GM18861 (cell line): ENCODE measurements around the gene WDR48.
A peak's percentile ranks its signal among the peaks of the same experiment; 100 is the strongest.

ENCODE experiments used
- ATAC-seq: cut with Tn5 transposase; IDR thresholded peaks from one replicate; pipeline ENCODE4 v1.9.1; 2021; ENCODE audit not compliant: unreplicated experiment

The WDR48 gene

DNA sequence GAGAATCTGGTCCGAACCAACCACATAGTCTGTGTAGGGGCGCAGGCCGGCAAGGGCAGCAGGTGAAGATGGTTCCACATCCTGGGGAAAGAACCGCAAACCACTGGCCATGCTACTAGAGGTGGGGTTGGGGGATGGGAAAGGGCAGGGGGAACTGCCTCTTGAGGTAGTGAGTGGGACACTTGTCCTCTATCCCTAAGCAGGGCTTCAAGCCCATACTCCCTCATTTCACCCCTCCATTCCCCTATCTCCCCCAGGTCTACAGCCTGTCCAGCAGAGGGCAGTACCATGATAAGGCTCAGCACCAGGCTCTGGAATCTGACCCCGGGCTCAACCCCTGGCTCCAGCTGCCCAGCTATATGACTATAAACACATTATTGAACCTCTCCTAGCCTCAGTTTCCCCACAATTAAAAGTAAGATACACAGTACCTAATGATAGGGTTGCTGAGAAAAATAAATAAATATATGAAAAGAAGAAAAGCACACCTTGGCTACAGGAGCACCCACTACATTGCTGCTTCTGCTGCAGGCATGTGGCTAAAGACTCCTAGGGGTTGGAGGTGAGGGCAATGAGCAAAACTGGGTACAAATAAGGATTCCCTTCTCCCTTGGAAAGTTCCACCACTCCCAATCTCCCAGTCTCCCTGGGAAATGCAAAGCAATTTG is 49.3 kb downstream of the WDR48 start:
- peak; percentile 39 for ATAC-seq

DNA sequence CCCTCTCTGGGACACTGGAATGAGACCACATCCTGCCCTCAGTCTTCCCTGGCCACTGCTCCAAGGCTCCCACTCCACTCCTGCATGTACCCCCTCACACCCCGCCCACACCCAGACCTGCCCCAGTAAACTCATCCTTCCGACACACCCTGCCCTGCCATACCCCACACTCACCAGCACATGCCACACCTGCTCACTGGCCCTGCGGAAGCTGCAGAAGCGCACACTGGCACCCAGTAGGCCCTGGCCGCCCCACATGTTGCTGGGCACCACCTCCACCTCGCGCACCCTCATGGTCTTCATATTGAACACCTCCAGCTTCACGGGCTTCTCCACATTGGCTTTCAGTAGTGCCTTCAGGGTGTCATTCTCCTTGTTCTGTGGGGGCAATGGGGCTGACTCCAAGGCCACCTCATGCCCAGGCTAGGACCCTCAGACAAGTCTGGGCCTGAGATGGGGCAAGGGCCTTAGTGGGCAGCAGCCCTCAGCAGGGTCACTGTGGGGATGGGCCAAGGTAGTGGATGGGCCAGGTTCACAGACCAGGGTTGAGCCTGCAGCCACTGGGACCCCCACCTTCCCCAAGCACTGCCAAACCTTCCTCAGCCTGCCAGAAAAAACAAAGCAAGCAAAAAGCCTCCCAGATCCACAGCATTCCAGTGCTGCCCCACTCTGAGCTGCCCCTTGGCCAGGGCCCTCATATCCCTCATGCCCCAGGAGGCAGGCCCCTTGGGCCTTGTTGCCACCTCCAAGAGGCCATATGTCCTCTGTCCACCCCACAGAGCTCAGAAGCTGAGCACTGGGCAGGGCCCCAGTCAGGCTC is 50.9 kb downstream of the WDR48 start:
- ATAC-seq, result no peak

DNA sequence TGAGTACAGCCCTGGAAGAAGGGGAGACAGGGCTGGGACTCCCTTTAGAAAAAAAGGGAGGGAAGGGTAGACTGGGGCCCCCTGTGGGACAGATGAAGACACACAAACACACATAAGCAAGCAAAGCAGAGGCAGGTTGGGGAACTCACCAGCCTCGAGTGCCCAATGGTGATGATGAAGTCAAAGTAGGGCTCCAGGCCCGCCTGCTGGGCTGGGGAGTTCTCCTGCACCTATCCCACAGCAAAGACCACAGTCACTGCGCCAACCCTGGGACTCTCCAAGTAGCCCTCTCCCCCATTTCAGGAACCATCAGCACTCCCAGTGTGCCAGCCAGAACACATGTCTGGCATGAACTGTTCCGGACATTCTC is 51.5 kb downstream of the WDR48 start:
- no peak for ATAC-seq

DNA sequence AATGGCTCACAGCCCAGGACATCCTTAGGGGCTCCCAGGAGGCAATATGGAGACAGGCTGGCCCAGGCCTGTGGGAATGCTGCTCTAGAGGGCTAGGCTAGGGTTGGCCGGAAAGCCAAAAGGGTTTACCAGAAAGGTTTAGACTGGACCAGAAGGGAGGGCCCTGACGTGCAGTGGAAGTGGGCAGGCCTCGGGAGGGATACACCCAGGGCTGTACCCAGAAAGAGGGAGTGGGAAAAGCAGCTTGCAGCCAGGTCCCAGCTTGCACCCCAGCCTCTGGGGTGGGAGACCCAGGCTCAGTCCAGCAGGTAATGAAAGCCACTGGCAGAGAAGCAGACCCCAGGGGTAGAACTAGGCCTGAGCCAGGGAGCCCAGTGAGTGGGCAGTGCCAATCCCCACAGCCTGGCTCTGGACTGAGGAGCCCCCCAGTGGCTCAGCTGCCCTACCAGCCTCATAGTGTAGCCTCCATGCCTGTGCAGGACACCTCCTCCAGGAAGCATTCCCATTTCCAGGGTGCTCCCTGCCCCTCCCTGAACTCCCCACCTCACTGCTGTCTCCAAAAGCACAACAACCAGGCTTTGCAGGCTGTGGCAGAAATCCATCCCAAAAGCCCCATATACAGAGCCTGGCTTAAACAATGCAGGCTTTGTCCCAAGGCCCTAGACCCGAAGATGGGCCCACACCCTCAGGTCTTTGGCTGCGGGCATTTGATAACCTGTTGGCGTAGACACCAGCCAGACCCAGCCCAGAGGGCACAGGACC is 52.2 kb downstream of the WDR48 start:
- ATAC-seq, result no peak

DNA sequence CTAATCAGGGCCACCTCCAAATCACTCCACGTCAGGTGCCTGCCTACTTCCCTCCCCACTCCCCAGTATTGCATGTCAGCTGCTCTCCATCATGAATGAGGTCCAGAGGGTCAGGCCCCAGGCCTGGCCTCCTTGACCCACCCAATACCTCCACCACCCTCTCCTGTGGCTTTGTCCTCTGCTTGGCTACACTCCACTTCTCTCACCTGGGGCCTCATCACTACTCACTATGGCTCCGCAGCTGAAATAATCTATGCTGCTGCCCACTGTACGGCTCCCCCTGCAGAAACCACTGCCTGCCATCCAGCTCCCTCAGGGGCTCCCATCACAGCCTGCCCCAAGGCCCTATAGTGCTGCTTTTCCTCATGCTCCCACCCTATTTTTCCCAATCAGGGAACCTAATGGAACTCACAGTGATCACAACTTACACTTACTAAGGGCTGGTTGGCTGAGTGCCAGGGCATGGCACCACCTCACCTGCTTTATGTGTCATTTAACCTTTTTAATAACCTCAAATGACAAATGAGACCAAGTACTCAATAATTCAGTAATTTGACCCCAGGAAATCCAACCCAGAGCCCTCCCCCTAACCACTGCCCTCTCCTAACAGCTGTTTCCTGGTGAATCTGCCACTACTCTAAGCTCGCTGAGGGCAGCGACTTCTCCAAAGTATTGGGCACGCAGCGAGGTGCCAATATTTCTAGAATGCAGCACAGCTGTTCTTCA is 53.3 kb downstream of the WDR48 start:
- ATAC-seq, result no peak

DNA sequence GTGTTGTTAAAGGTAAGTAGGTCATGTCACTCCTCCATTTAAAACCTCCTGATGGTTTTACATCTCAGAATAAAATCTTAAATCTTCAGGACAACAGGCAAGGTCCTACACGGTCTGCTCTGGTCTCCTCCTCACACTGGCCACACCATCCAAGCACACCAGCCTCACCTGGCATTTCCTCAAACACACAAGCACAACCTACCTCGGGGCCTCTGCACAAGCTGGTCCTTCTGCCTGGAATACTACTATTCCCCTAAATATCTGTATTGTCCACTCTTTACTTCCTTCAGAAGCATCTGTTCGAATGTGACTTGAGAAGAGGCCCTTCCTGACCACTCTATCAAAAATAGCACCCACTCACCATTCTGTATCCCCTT is 53.9 kb downstream of the WDR48 start:
- ATAC-seq, result no peak

DNA sequence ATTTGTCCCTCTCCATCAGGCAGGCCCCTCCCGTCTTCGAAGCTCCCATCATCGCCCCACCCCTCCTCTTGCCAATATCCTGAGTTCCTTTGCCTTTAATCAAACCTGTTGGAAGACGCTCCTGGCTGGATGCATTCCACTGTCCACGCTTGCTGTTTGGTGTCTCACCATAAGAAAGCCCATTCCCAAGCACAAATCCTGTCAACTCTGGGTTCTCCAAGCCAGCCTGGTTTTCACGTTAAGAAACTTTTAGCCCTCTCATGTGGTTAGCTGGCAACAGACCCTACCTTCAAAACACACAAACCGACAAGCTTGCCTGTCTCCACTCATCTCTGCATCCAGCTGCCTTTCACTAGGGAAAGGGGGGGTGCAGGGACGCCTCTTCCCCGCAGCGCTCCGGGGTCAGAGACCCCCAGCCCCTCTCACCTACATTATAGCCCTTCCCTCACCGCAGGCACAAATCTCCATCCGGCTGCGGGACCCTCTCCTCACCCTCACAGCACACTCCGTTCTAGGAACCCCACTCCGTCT is 54.5 kb downstream of the WDR48 start:
- no peak for ATAC-seq

DNA sequence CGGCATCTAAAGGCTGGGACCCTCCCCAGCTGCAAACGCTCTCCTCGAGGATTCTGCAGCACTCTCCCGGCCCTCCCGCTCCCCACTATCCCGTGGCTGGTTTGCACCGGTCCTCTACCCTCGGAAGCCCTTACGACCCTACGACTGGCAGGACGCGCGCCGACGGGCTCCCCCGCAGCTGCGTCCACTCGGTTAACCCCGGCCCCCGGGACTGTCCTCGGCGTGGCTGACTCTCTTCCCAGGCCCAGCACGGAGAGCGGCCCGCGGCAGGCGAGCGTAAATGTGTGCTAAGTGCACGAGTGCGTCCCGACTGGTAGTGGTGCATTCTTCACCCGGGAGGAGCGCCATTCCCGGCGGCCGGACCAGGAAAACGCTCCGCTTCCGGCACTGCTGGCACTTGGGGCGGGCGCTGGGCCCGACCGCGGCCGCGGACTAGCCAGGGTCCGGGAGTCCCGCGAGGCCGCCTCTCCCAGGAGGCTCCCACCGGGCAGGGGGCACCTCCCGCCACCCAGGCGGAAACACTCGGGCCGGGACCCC is 55.1 kb downstream of the WDR48 start:
- no peak for ATAC-seq

DNA sequence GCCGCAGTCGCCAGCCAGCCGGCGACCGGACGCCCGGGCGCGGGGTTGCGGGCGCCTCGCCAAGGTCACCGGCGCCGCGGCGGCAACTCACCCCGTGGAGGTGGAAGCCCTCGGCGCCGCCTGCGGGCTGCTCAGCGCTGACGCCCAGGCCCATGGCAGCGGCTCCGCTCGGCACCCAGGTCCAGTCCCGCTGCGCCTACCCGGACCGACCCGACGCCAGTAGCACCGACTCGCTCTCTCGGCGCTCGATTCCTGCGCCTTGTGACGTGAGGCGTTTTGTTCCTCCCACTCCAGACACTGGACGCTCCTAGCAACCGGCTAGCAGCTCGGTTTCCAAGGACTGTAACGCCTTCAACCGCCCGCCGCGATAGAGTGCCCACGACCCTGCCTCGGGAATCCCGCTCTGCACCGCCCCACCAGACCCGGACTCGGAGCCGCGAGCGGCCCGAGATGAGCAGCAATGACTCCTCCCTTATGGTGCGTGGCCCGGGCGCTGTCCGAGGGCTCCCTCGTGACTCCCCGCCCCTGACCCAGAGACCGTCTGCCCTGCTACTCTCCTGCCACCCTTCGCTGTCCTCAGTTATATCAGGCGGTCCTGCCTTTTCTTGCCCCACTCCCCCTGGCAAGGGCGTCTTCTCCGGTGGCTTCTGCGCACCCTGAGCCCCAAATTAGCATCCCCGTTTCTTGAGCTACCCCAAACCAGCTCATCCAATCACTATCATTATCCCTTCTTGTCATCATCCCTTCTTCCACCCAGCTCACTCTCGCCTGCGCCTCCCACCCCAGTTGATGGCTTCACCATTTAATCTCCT is 55.8 kb downstream of the WDR48 start, which contains the start of the genes GORASP1 and TTC21A:
GORASP1 (minus strand) TSS at position 240 of the 812 bp plus-strand sequence; CDS start at position 154, 86 bp downstream.
TTC21A (plus strand) TSS at position 293 of the 812 bp plus-strand sequence; CDS start at position 451, 158 bp downstream.
- ATAC-seq, result peak; percentile 42

DNA sequence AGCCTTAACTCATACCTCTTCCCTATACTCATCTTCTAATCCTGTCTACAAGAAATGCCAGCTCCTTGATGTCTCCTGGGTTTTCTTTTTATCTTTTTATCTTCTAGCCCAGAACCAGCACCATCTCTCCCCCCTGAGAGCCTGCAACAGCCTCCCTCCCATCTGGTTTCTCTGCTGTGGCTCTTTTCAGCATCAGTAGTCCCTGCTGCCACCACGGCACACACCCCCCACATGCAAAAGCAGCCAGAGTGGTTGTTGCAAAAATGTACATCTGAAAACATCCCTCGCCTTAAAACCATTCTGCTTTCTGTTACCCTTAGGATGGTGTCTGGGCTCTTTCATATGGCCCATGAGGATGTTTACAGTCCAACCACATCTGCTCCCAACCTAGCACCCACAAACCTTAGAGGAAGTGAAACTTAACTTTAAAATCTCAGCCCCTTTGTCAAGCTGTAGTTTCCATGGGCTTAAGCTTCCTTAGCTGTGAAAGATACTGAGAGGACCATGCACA is 56.4 kb downstream of the WDR48 start:
- peak; percentile 81 for ATAC-seq

DNA sequence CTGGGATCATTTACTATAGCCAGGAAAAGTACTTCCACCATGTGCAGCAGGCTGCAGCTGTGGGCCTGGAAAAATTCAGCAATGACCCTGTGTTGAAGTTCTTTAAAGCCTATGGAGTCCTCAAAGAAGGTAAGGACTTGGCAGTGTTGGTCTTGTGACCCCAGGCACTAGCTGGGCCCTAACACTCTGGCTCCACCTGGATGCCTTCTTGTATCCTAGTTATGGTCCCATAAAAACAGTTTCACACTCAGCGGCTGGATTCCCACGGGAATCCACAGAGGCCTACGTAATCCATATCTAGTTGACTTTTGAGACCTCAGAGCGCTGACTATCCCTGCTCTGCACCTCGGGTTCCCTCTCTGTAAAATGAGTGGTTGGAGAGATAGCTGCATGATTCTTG is 57.3 kb downstream of the WDR48 start:
- no peak for ATAC-seq

DNA sequence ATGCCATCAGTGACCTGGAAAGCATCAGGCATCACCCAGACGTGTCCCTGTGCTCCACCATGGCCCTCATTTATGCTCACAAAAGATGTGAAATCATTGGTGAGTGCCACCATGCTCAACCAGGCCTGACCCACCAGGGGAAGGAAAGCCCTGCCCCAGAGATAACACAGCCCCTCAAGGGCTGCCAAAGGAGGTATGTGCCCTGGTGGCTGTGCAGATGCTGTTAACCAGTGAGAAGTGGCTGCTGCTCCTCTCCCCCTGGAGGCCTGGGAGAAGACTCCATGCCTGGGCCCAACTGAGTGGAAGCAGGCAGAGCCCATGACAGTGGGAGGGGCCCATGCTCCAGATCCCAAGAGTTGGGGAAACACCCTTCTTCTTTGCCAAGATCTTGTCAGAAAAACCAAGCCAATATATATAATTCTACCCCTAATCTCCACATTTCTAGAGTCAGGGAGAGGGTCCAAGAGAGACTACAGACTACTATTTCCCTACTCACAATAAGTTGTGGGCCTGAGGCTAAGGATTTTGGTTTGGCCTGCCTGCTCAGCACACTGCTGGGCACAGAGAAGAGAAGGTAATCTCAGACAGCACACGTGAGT is 58.3 kb downstream of the WDR48 start:
- ATAC-seq, result no peak

DNA sequence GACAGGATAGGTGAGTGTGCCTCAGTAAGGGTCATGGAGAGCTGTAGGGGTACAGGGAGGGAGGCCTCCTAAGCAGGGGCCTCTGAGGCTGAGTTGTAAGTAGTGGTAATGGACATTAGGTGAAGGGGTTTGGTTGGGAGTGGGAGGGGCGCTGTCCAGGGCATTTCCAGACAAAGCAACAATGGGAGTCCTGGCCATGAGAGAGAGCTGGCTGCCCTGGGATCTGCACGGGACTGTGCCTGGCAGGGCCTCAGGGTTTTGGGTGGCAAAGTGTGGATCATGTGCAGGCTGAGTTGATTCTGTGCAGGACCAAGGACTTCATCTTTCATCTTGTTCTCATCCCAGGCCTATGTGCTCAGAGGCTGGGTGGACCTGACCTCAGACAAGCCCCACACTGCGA is 60.3 kb downstream of the WDR48 start:
- no peak for ATAC-seq

DNA sequence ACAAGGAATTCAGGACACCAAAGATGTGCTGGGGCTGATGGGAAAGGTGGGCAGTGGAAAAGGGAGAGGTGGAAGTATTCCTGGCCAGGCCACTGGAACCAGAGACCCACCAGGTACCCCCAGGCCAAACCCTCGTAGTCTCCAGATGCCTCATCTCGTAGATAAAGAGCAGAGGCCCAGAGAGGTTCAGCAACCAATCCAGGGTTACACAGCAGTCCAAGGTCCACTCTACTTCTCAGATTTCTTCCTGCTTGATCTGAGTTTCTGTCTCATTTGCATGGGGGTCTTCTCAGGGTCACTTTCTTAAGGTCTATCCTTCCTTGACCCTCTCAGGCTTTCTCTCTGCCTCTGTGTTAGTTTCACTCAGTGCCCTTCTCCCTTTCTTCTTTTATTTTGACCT is 60.7 kb downstream of the WDR48 start:
- no peak for ATAC-seq

DNA sequence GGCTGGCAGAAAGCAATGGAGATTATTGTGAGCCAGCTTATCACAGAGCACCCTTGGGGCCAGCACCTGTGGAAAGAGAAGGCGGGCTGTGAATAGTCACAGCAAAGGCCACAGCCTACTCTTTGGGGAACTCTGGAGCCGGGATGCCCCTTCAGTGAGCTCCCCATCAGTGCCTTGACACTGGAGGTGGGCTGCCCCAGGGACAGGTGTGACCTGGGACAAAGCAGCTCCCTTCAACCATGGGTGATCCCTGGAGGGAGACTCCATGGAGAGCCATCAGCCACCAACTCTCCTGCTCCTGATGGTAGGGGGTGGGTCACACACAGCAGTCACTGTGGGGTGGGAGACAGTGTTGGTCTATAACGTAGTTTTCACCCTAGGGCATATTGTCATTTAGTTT is 61.5 kb downstream of the WDR48 start:
- no peak for ATAC-seq

DNA sequence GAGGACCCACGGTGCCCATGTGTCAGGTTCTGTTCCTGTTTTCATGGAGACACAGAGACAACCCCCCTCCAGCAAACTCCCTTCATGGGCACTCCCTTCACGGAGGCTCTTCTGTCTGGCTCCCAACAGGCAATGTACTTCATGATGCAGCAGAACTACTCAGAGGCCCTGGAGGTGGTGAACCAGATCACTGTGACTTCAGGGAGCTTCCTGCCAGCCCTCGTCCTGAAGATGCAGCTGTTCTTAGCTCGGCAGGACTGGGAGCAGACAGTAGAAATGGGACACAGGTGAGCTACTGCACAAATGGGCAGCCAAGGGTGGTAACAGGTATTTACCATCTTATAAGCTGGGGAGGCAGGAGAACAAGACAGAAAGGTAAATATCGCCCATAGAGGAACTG is 62.6 kb downstream of the WDR48 start:
- ATAC-seq, result no peak

DNA sequence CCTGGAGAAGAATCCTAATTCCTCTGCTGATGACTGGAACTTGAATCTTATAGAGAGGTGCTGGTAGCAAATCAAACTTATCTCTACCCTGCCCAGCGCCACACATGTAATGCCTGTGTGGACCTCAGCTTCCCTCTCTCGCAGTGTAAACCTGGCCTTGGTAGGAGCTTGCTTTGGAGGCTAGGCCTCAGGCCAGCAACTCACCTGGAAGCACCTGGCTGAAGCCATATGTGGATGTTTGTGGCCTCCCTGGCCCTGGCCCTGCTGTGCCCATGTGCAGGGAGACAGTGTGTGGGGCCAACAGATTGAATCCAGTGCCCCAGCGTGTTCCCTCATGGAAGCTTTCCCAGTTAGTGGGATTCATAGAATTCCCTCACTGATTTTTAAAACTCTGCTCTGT is 64.1 kb downstream of the WDR48 start:
- no peak for ATAC-seq

DNA sequence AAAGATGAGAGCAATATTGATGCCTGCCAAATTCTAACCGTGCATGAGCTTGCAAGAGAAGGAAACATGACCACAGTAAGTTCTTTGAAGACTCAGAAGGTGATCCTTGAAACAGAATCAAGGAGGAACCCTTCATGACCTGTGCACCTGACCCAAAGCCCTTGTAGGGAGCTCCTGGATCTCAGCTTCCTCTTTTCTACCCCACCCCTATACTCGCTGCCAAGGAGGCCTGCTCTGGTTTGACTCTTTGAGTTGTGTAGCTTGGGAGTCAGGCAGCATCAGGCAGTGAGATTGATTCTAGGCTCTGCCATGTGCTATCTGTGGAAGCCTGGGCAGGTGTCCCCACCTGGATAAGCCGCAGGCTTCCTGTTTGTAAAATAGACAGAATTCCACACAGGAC is 66.3 kb downstream of the WDR48 start:
- ATAC-seq, result no peak
